ENCODE data around the gene PGAP2.
A peak's percentile ranks its signal among the peaks of the same experiment; 100 is the strongest.
"Not testable (repeated sequence)": the region's sequence is repeated elsewhere in the genome, so short reads cannot be mapped to it uniquely, and the experiment has no call there.

PGAP2 gene

GRCh38 chr11:3799143-3799542, 9.2 kb upstream of the PGAP2 start:
- H4K20me1 ChIP-seq, result peaks cover 26 to 31% (median 30%) of the 10 kb centered on the region in 11 experiments
- H3K27me3 ChIP-seq, result no peaks in the 10 kb centered on the region
- no peak overlapping the region for H3K4me3 ChIP-seq
- no peaks in the 10 kb centered on the region for H3K9me3 ChIP-seq (replicated peaks in 1 of 11)
- H3K4me2 ChIP-seq, result peak overlapping the region in 2 of 11 experiments; percentile 69 to 84; a peak in 2 of 22 replicates
- H3K27ac ChIP-seq, result peak overlapping the region in 2 of 11 experiments; percentile 82 to 85; a peak in 1 of 22 replicates
- peaks cover 11 to 18% (median 15%) of the 10 kb centered on the region in 11 experiments for H3K36me3 ChIP-seq
- TF ChIP-seq Cebpa-rat (IDR thresholded peaks at IDR 0.05), result no peak
- H3K4me1 ChIP-seq, result peaks cover 29 to 39% (median 34%) of the 10 kb centered on the region in 10 experiments
- H3K9ac ChIP-seq, result no peak overlapping the region

- H4K20me1 ChIP-seq, result peaks cover 19 to 24% (median 22%) of the 10 kb centered on the region in 11 experiments; a peak in 21 of 22 replicates
- H3K9me3 ChIP-seq (replicated peaks in 1 of 11), result no peaks in the 10 kb centered on the region
- no peak overlapping the region for H3K4me2 ChIP-seq
- no peaks in the 10 kb centered on the region for H3K27me3 ChIP-seq
- no peak overlapping the region for H3K27ac ChIP-seq
- H3K4me1 ChIP-seq, result peaks cover 26 to 38% (median 34%) of the 10 kb centered on the region in 10 experiments
- peaks cover 5 to 10% (median 8%) of the 10 kb centered on the region in 11 experiments; a peak in 14 of 22 replicates for H3K36me3 ChIP-seq
- no peak overlapping the region for H3K9ac ChIP-seq
- TF ChIP-seq Cebpa-rat (IDR thresholded peaks at IDR 0.05), result no peak
- no peak overlapping the region for H3K4me3 ChIP-seq
Observed at GRCh38 chr11:3799873-3800272, 8.5 kb upstream of the PGAP2 start.

GRCh38 chr11:3802011-3802790, 6.2 kb upstream of the PGAP2 start:
- no peaks in the 10 kb centered on the region for H3K9me3 ChIP-seq (replicated peaks in 1 of 11)
- H3K9ac ChIP-seq, result no peak overlapping the region
- no peak overlapping the region for H3K4me3 ChIP-seq

GRCh38 chr11:3803726-3804495, 4.4 kb upstream of the PGAP2 start:
- Histone ChIP-seq H3K4me1 (peaks cover 4 to 21% (median 16%) of the 10 kb centered on the region in 10 experiments; a peak in 19 of 20 replicates), H3K27ac (no peak overlapping the region), H4K20me1 (0 out of 22 replicates have a peak, but pooled peaks cover 0 to 2% (median 0%) of the 10 kb centered on the region in 11 experiments), H3K36me3 (no peaks in the 10 kb centered on the region), H3K27me3 (no peaks in the 10 kb centered on the region), H3K4me2 (peak overlapping the region in 5 of 11 experiments; percentile 18 to 46 (median 28); a peak in 7 of 22 replicates), H3K9me3 (replicated peaks in 1 of 11) (no peaks in the 10 kb centered on the region), H3K4me3 (no peak overlapping the region), H3K9ac (no peak overlapping the region)
- no peak for TF ChIP-seq Cebpa-rat (IDR thresholded peaks at IDR 0.05)

More at GRCh38 chr11:3802011-3802790, 6.2 kb upstream of the PGAP2 start:
- H4K20me1 ChIP-seq, result peaks cover 0 to under 1% (median 0%) of the 10 kb centered on the region in 11 experiments; a peak in 3 of 22 replicates
- TF ChIP-seq Cebpa-rat (IDR thresholded peaks at IDR 0.05), result no peak
- no peaks in the 10 kb centered on the region for H3K36me3 ChIP-seq
- H3K4me2 ChIP-seq, result no peak overlapping the region
- H3K4me1 ChIP-seq, result peaks cover 9 to 22% (median 19%) of the 10 kb centered on the region in 10 experiments
- H3K27ac ChIP-seq, result no peak overlapping the region
- H3K27me3 ChIP-seq, result no peaks in the 10 kb centered on the region

GRCh38 chr11:3808861-3809623, 682 bp downstream of the PGAP2 start:
- peaks cover 10 to 34% (median 19%) of the 10 kb centered on the region in 10 experiments; a peak in 18 of 20 replicates for H3K4me1 ChIP-seq
- peak overlapping the region; percentile 67 to 89 (median 76) for H3K4me3 ChIP-seq
- peak overlapping the region in 9 of 11 experiments; percentile 68 to 85 (median 73); a peak in 16 of 22 replicates for H3K27ac ChIP-seq
- H3K9ac ChIP-seq, result peak overlapping the region; percentile 73 to 84 (median 82); a peak in 21 of 22 replicates
- H3K36me3 ChIP-seq, result peaks cover 0 to 7% (median 0%) of the 10 kb centered on the region in 11 experiments; a peak in 2 of 22 replicates
- no peaks in the 10 kb centered on the region for H3K9me3 ChIP-seq (replicated peaks in 1 of 11)
- peak overlapping the region; percentile 83 to 98 (median 92) for H3K4me2 ChIP-seq
- peaks cover 0 to 14% (median 0%) of the 10 kb centered on the region in 11 experiments; a peak in 1 of 22 replicates for H4K20me1 ChIP-seq
- no peaks in the 10 kb centered on the region for H3K27me3 ChIP-seq
- TF ChIP-seq Cebpa-rat (IDR thresholded peaks at IDR 0.05), result no peak

GRCh38 chr11:3809624-3809928, 1.2 kb downstream of the PGAP2 start:
- H3K9ac ChIP-seq, result no peak overlapping the region
- peaks cover 7 to 28% (median 14%) of the 10 kb centered on the region in 10 experiments; a peak in 18 of 20 replicates for H3K4me1 ChIP-seq
- H3K9me3 ChIP-seq (replicated peaks in 1 of 11), result no peaks in the 10 kb centered on the region
- no peak for TF ChIP-seq Cebpa-rat (IDR thresholded peaks at IDR 0.05)
- peaks cover 0 to 7% (median 0%) of the 10 kb centered on the region in 11 experiments; a peak in 2 of 22 replicates for H3K36me3 ChIP-seq
- peaks cover 0 to 14% (median 0%) of the 10 kb centered on the region in 11 experiments; a peak in 1 of 22 replicates for H4K20me1 ChIP-seq
- H3K4me2 ChIP-seq, result peak overlapping the region in 7 of 11 experiments; percentile 83 to 95 (median 93); a peak in 6 of 22 replicates
- no peak overlapping the region for H3K27ac ChIP-seq
- no peak overlapping the region for H3K4me3 ChIP-seq
- no peaks in the 10 kb centered on the region for H3K27me3 ChIP-seq

GRCh38 chr11:3810446-3810845, 2.1 kb downstream of the PGAP2 start:
- peak overlapping the region in 2 of 11 experiments; percentile 14 to 42; a peak in 3 of 22 replicates for H3K9ac ChIP-seq
- peaks cover 0 to 14% (median 0%) of the 10 kb centered on the region in 11 experiments; a peak in 1 of 22 replicates for H4K20me1 ChIP-seq
- H3K36me3 ChIP-seq, result peaks cover 0 to 7% (median 0%) of the 10 kb centered on the region in 11 experiments; a peak in 2 of 22 replicates
- no peaks in the 10 kb centered on the region for H3K27me3 ChIP-seq
- no peak overlapping the region for H3K4me3 ChIP-seq
- peaks cover 7 to 27% (median 13%) of the 10 kb centered on the region in 10 experiments; a peak in 17 of 20 replicates for H3K4me1 ChIP-seq
- no peak overlapping the region for H3K4me2 ChIP-seq
- TF ChIP-seq Cebpa-rat (IDR thresholded peaks at IDR 0.05), result no peak
- H3K9me3 ChIP-seq (replicated peaks in 1 of 11), result no peaks in the 10 kb centered on the region
- H3K27ac ChIP-seq, result no peak overlapping the region

GRCh38 chr11:3810951-3811350, 2.6 kb downstream of the PGAP2 start:
- peak overlapping the region in 1 of 11 experiments; percentile 42; a peak in 5 of 22 replicates for H3K9ac ChIP-seq
- H3K9me3 ChIP-seq (replicated peaks in 1 of 11), result no peaks in the 10 kb centered on the region
- no peak overlapping the region for H3K4me2 ChIP-seq
- no peaks in the 10 kb centered on the region for H3K27me3 ChIP-seq
- H3K36me3 ChIP-seq, result peaks cover 0 to 7% (median 0%) of the 10 kb centered on the region in 11 experiments; a peak in 2 of 22 replicates
- H4K20me1 ChIP-seq, result peaks cover 0 to 14% (median 0%) of the 10 kb centered on the region in 11 experiments; a peak in 1 of 22 replicates
- no peak for TF ChIP-seq Cebpa-rat (IDR thresholded peaks at IDR 0.05)
- no peak overlapping the region for H3K4me3 ChIP-seq
- H3K4me1 ChIP-seq, result peaks cover 7 to 31% (median 16%) of the 10 kb centered on the region in 10 experiments; a peak in 18 of 20 replicates
- no peak overlapping the region for H3K27ac ChIP-seq

GRCh38 chr11:3814832-3815231, 6.5 kb downstream of the PGAP2 start:
- H3K27me3 ChIP-seq; H3K36me3 ChIP-seq; H3K27ac ChIP-seq; H3K9ac ChIP-seq; H4K20me1 ChIP-seq; H3K4me2 ChIP-seq; H3K4me3 ChIP-seq; H3K9me3 ChIP-seq (replicated peaks in 1 of 11): not testable (repeated sequence)
- H3K4me1 ChIP-seq, result peaks cover 10 to 29% (median 18%) of the 10 kb centered on the region in 10 experiments

Data from BLaER1 treated with 17β-estradiol and CSF1 and Interleukin-3, amounts not matched to agents 10 nM and 100 nM (cell line).